H1 (cell line): ENCODE data around the gene CEP57. TPM values are rescaled to one million over a fixed set of nuclear protein-coding genes. Genes with fewer than 3 reads are reported as not detected.

ENCODE experiments used
- CTCF ChIA-PET: fragments of 300-600 bp; sonication (Branson Sonifier 250); formaldehyde crosslinking; loops from one replicate; lab custom pipeline; 2021; ENCODE audit not compliant: partially characterized antibody; lab: Charles Lee
- POLR2A ChIA-PET: fragments of 300-600 bp; sonication (Branson Sonifier 250); formaldehyde crosslinking; loops from one replicate; lab custom pipeline; 2021; ENCODE audit warnings: inconsistent platforms; ENCODE audit not compliant: partially characterized antibody; lab: Charles Lee
- DNase-seq, 2 experiments: peaks; one replicate each; pipeline versions ENCODE4 v3.0.0 to v3.0.0-alpha.2; 2010 to 2022; ENCODE audit warnings: low spot score in 2 of 2, low read depth in 1 of 2, mixed read lengths in 1 of 2
- FAIRE-seq: peaks from 2 replicates; lab custom pipeline; 2011; peaks lifted over from hg19 to GRCh38; lab: Jason Lieb, UNC
- H2AFZ ChIP-seq: 2 replicates; pipeline ENCODE4 v1.8.1; 2012; ENCODE audit warnings: low read length, inconsistent platforms
- H2AK5ac ChIP-seq: 2 replicates; pipeline ENCODE4 v1.6.1; 2013; ENCODE audit warnings: low read depth, low read length
- H2BK120ac ChIP-seq: replicated peaks from 2 replicates; pipeline ENCODE3; 2013; ENCODE audit warnings: low read depth, low read length, inconsistent platforms
- H2BK12ac ChIP-seq: 2 replicates; pipeline ENCODE4 v1.6.1; 2013; ENCODE audit warnings: low read depth, low read length
- H2BK15ac ChIP-seq: 2 replicates; pipeline ENCODE4 v1.6.1; 2013; ENCODE audit warnings: low read length
- H2BK20ac ChIP-seq: 2 replicates; pipeline ENCODE4 v1.6.1; 2013; ENCODE audit warnings: low read length
- H2BK5ac ChIP-seq: 2 replicates; pipeline ENCODE4 v1.6.1; 2013; ENCODE audit warnings: low read depth, low read length
- H3K14ac ChIP-seq: 2 replicates; pipeline ENCODE4 v1.6.1; 2013; ENCODE audit warnings: inconsistent platforms; ENCODE audit not compliant: insufficient read length
- H3K18ac ChIP-seq: 2 replicates; pipeline ENCODE4 v1.6.1; 2013; ENCODE audit warnings: low read length; ENCODE audit errors: extremely low read depth
- H3K23ac ChIP-seq: 2 replicates; pipeline ENCODE4 v1.6.1; 2013; ENCODE audit warnings: inconsistent platforms; ENCODE audit not compliant: insufficient read length
- H3K23me2 ChIP-seq: 2 replicates; pipeline ENCODE4 v1.6.1; 2013; ENCODE audit warnings: low read depth, low read length
- H3K27ac ChIP-seq: 2 replicates; pipeline ENCODE4 v1.6.1; 2011; ENCODE audit warnings: low read depth, low read length, inconsistent platforms
- H3K27me3 ChIP-seq, 4 experiments: replicated peaks in 1 of 4; 1 replicate in 1 of 4; 2 replicates in 3 of 4; pipeline versions ENCODE4 v1.6.1 to v1.8.1; 2011 to 2013; ENCODE audit warnings: low read length in 3 of 4, mild to moderate bottlenecking in 3 of 4, inconsistent platforms in 2 of 4, mixed read lengths in 2 of 4, moderate library complexity in 1 of 4; ENCODE audit not compliant: control insufficient read depth in 3 of 4, insufficient read depth in 3 of 4; ENCODE audit errors: extremely low read depth in 1 of 4
- H3K36me3 ChIP-seq, 4 experiments: 2 replicates each; pipeline versions ENCODE4 v1.6.1 to v1.8.1; 2011 to 2013; ENCODE audit warnings: mild to moderate bottlenecking in 4 of 4, low read length in 3 of 4, moderate library complexity in 2 of 4, control low read depth in 1 of 4, inconsistent platforms in 1 of 4; ENCODE audit not compliant: insufficient read depth in 4 of 4, control insufficient read depth in 2 of 4
- H3K4ac ChIP-seq: replicated peaks from 2 replicates; pipeline ENCODE3; 2013; ENCODE audit warnings: low read length, low read depth, mixed read lengths, inconsistent platforms; ENCODE audit not compliant: insufficient read length
- H3K4me1 ChIP-seq, 4 experiments: replicated peaks in 1 of 4; 1 replicate in 1 of 4; 2 replicates in 3 of 4; pipeline versions ENCODE4 v1.6.1 to v1.8.1; 2011 to 2013; ENCODE audit warnings: low read length in 3 of 4, inconsistent platforms in 2 of 4, mixed read lengths in 1 of 4; ENCODE audit not compliant: insufficient read depth in 4 of 4, control insufficient read depth in 3 of 4
- H3K4me2 ChIP-seq, 2 experiments: 2 replicates each; pipeline versions ENCODE4 v1.6.1 to v1.8.1; 2011 to 2013; ENCODE audit warnings: low read depth in 2 of 2, low read length in 2 of 2, control low read depth in 1 of 2, inconsistent platforms in 1 of 2, mild to moderate bottlenecking in 1 of 2; ENCODE audit not compliant: insufficient read depth in 1 of 2
- H3K4me3 ChIP-seq, 4 experiments: fragments of 200-600, 300-600 bp in 1 of 4; sonication (generic), shearing (Covaris generic), sonication (Bioruptor Twin) in 1 of 4; 2 replicates each; pipeline versions ENCODE4 v1.5.1 to v1.8.1; 2011 to 2016; ENCODE audit warnings: low read length in 4 of 4, low read depth in 3 of 4, control low read depth in 2 of 4, inconsistent platforms in 2 of 4, mild to moderate bottlenecking in 2 of 4, mixed read lengths in 1 of 4, moderate library complexity in 1 of 4; ENCODE audit not compliant: insufficient read depth in 2 of 4; ENCODE audit errors: extremely low read depth in 1 of 4
- H3K56ac ChIP-seq: replicated peaks from 2 replicates; pipeline ENCODE3; 2013; ENCODE audit warnings: low read depth, mild to moderate bottlenecking, mixed read lengths, low read length, inconsistent platforms; ENCODE audit not compliant: insufficient read length
- H3K79me1 ChIP-seq: 2 replicates; pipeline ENCODE4 v1.6.1; 2013; ENCODE audit warnings: low read depth, low read length, control low read depth
- H3K79me2 ChIP-seq, 2 experiments: 2 replicates each; pipeline versions ENCODE4 v1.6.1 to v1.8.1; 2012 to 2013; ENCODE audit warnings: low read length in 2 of 2, mild to moderate bottlenecking in 2 of 2, inconsistent platforms in 1 of 2; ENCODE audit not compliant: insufficient read depth in 2 of 2, control insufficient read depth in 1 of 2
- H3K9ac ChIP-seq, 4 experiments: replicated peaks in 1 of 4; 1 replicate in 1 of 4; 2 replicates in 3 of 4; pipeline versions ENCODE4 v1.6.1 to v1.8.1; 2011 to 2013; ENCODE audit warnings: low read depth in 3 of 4, low read length in 3 of 4, control low read depth in 2 of 4, mild to moderate bottlenecking in 2 of 4, moderate library complexity in 2 of 4, inconsistent platforms in 1 of 4; ENCODE audit errors: extremely low read depth in 1 of 4
- H3K9me3 ChIP-seq, 2 experiments: 2 replicates each; pipeline versions ENCODE4 v1.6.1 to v1.8.1; 2012 to 2013; ENCODE audit warnings: mild to moderate bottlenecking in 2 of 2, moderate library complexity in 2 of 2, control low read depth in 1 of 2, inconsistent platforms in 1 of 2, low read depth in 1 of 2, low read length in 1 of 2, mixed read lengths in 1 of 2; ENCODE audit not compliant: insufficient read depth in 2 of 2
- H4K20me1 ChIP-seq, 2 experiments: replicated peaks in 1 of 2; 2 replicates each; pipeline versions ENCODE3 to v1.8.1; 2011 to 2013; ENCODE audit warnings: inconsistent platforms in 2 of 2, low read length in 2 of 2, mild to moderate bottlenecking in 1 of 2; ENCODE audit not compliant: insufficient read depth in 2 of 2, control insufficient read depth in 1 of 2
- H4K5ac ChIP-seq: 2 replicates; pipeline ENCODE4 v1.6.1; 2013; ENCODE audit warnings: low read length, low read depth, mixed read lengths, inconsistent platforms; ENCODE audit not compliant: insufficient read length
- H4K8ac ChIP-seq: 2 replicates; pipeline ENCODE4 v1.8.0; 2013; ENCODE audit warnings: mild to moderate bottlenecking, moderate library complexity, low read length, inconsistent platforms; ENCODE audit not compliant: insufficient read depth; ENCODE audit errors: extremely low read depth
- H4K91ac ChIP-seq: replicated peaks from 2 replicates; pipeline ENCODE3; 2013; ENCODE audit warnings: low read length, mixed read lengths, inconsistent platforms; ENCODE audit not compliant: insufficient read length
- ASH2L ChIP-seq: fragments of 200-600, 300-600 bp; sonication (generic); IDR thresholded peaks from one replicate; pipeline ENCODE4 v1.7.1; 2017; ENCODE audit warnings: low read length
- BACH1 ChIP-seq: IDR thresholded peaks from 2 replicates; pipeline ENCODE4 v1.6.1; 2012; ENCODE audit warnings: low read length, improper control_type of control experiment
- CBX8 ChIP-seq: fragments of 300-800, 300-1000 bp; sonication (generic); IDR thresholded peaks from 2 replicates; pipeline ENCODE4 v1.7.1; 2016; ENCODE audit warnings: low read depth, low read length, borderline replicate concordance
- CHD1 ChIP-seq: IDR thresholded peaks from 2 replicates; pipeline ENCODE4 v1.6.1; 2012; ENCODE audit warnings: low read depth, low read length, improper control_type of control experiment
- CREB1 ChIP-seq: IDR thresholded peaks from 2 replicates; pipeline ENCODE4 v1.6.1; 2012; ENCODE audit warnings: inconsistent platforms
- EP300 ChIP-seq, 2 experiments: IDR thresholded peaks; 1 replicate in 1 of 2; 2 replicates in 1 of 2; pipeline ENCODE4 v1.6.1; 2011 to 2012; ENCODE audit warnings: low read depth in 2 of 2, low read length in 2 of 2, mild to moderate bottlenecking in 2 of 2, borderline replicate concordance in 1 of 2, inconsistent platforms in 1 of 2, moderate library complexity in 1 of 2
- JUN ChIP-seq: IDR thresholded peaks from 2 replicates; pipeline ENCODE4 v1.6.1; 2011; ENCODE audit warnings: low read depth, mild to moderate bottlenecking, improper control_type of control experiment, low read length
- MAFK ChIP-seq: IDR thresholded peaks from 2 replicates; pipeline ENCODE4 v1.6.1; 2012; ENCODE audit warnings: low read depth, mild to moderate bottlenecking, improper control_type of control experiment, low read length
- NANOG ChIP-seq: IDR thresholded peaks from 2 replicates; pipeline ENCODE4 v1.6.1; 2011; ENCODE audit warnings: low read length, low read depth, mild to moderate bottlenecking, inconsistent platforms; ENCODE audit not compliant: insufficient read depth, poor library complexity, severe bottlenecking
- POLR2A ChIP-seq, 2 experiments: IDR thresholded peaks; 1 replicate in 1 of 2; 2 replicates in 1 of 2; pipeline ENCODE4 v1.6.1; 2011; ENCODE audit warnings: low read depth in 2 of 2, low read length in 2 of 2, mild to moderate bottlenecking in 2 of 2; ENCODE audit errors: control extremely low read depth in 1 of 2
- POLR2AphosphoS5 ChIP-seq: IDR thresholded peaks from 2 replicates; pipeline ENCODE4 v1.6.1; 2011; ENCODE audit warnings: low read depth, low read length
- RAD21 ChIP-seq, 2 experiments: IDR thresholded peaks in 1 of 2; conservative IDR thresholded peaks in 1 of 2; 2 replicates each; pipeline ENCODE4 v1.6.1; 2011; ENCODE audit warnings: low read depth in 2 of 2, low read length in 2 of 2, improper control_type of control experiment in 1 of 2, inconsistent platforms in 1 of 2, mild to moderate bottlenecking in 1 of 2, moderate library complexity in 1 of 2
- SP4 ChIP-seq: IDR thresholded peaks from 2 replicates; pipeline ENCODE4 v1.6.1; 2012; ENCODE audit warnings: low read length, inconsistent platforms
- TAF1 ChIP-seq: IDR thresholded peaks from 2 replicates; pipeline ENCODE4 v1.6.1; 2011; ENCODE audit warnings: mild to moderate bottlenecking, low read depth, low read length
- TAF7 ChIP-seq: optimal IDR thresholded peaks from 2 replicates; pipeline ENCODE3; 2011; ENCODE audit warnings: low read depth, mild to moderate bottlenecking, inconsistent platforms, low read length, moderate library complexity, borderline replicate concordance
- ZNF274 ChIP-seq: IDR thresholded peaks from 2 replicates; pipeline ENCODE4 v1.7.0; 2012; ENCODE audit warnings: low read length, borderline replicate concordance; ENCODE audit errors: extremely low read depth
- WGBS, 2 experiments: shearing (Covaris generic) in 1 of 2; methylation state at CpG; one replicate each; pipeline versions ENCODE4 v1.1.6 to v1.1.7; 2013 to 2015; ENCODE audit warnings: low lambda C conversion rate in 2 of 2, mixed read lengths in 2 of 2, inconsistent platforms in 1 of 2, low coverage in 1 of 2, missing lambda C conversion rate in 1 of 2; ENCODE audit not compliant: insufficient replicate concordance in 2 of 2, insufficient coverage in 1 of 2, insufficient read length in 1 of 2; ENCODE audit errors: extremely low coverage in 1 of 2, missing lambda C conversion rate in 1 of 2; 5-methylcytosine and 5-hydroxymethylcytosine counted together
- polyA plus RNA-seq, 7 experiments: library from polyadenylated mRNA; depleted of rRNA in 3 of 7; stranded (reverse) in 5 of 7; unstranded in 2 of 7; fragments of >200 nt in 5 of 7; fragments of 200-250 nt in 2 of 7; gene quantifications; 1 replicate in 5 of 7; 2 replicates in 1 of 7; 4 replicates in 1 of 7; pipeline versions ENCODE4 v1.2.1 to v1.2.3, GENCODE V29; 2011 to 2013; ENCODE audit warnings: missing spikeins in 2 of 7, mixed read lengths in 2 of 7
- total RNA-seq: library from RNA; stranded (reverse); fragmentation: NEBNext Ultra II Directional; extraction: Animal tissue kit (Norgen Biotek cat#: 25700); gene quantifications from 2 replicates; pipeline ENCODE4 v1.2.1, GENCODE V29; 2021

CEP57 gene
- total and polyA plus RNA-seq, 2 of the 8 experiments (the other 6 are each of a cell fraction or from before 2014, with no cell fraction given): 26.3 to 72.7 TPM

- no peak overlapping the region for H2AFZ ChIP-seq
- no peak overlapping the region for H3K4ac ChIP-seq
- no peak overlapping the region for H3K18ac ChIP-seq
- H3K4me2 ChIP-seq: no peak overlapping the region
- no peak overlapping the region for H3K23ac ChIP-seq
- ChIA-PET POLR2A (no interaction called here), CTCF (interaction anchor here (1.0 to 1.3 kb wide), 2 partner anchors 8 to 646 kb away, joined by 3 read pairs; no protein-coding TSS in a partner anchor)
- H2BK120ac ChIP-seq: no peak overlapping the region
- no peaks in the 10 kb centered on the region for H3K79me1 ChIP-seq
- no peak overlapping the region for H3K27ac ChIP-seq
- no peak overlapping the region for H4K91ac ChIP-seq
- no peaks in the 10 kb centered on the region for H3K4me1 ChIP-seq
- H3K9ac ChIP-seq: no peak overlapping the region
- DNase-seq (no peak), FAIRE-seq (no peak)
- WGBS, 2 experiments: 94% methylated on average over 2 of the region's 2 CpGs; no CpG with 5 or more reads in 1 of the 2 experiments
- H4K8ac ChIP-seq: no peak overlapping the region
- no peaks in the 10 kb centered on the region for H3K27me3 ChIP-seq
- H3K23me2 ChIP-seq: no peaks in the 10 kb centered on the region; the same call in 1 of the 2 replicates
- H3K14ac ChIP-seq: no peak overlapping the region
- peaks cover 2 to 7% of the 10 kb centered on the region in 2 experiments for H4K20me1 ChIP-seq
- no peak overlapping the region for H2BK15ac ChIP-seq
- H3K9me3 ChIP-seq: no peaks in the 10 kb centered on the region
- H3K79me2 ChIP-seq: no peaks in the 10 kb centered on the region
- no peak overlapping the region for H2AK5ac ChIP-seq
- H3K4me3 ChIP-seq: no peak overlapping the region
- no peak overlapping the region for H2BK20ac ChIP-seq
- peaks cover 7 to 90% (median 40%) of the 10 kb centered on the region in 4 experiments; a peak in 7 of 8 replicates for H3K36me3 ChIP-seq
- no peak overlapping the region for H2BK12ac ChIP-seq
- no peak overlapping the region for H3K56ac ChIP-seq
- no peak overlapping the region for H2BK5ac ChIP-seq
- no peak overlapping the region for H4K5ac ChIP-seq
- TF ChIP-seq TAF7 (no peak), MAFK (no peak), POLR2A (IDR thresholded peaks at IDR 0.05; ENCODE audit: control extremely low read depth in 1 of 2, low read depth in 2 of 2, low read length in 2 of 2) (no peak), ZNF274 (no peak), RAD21 (IDR thresholded peaks at IDR 0.05 in 1 of 2, conservative IDR thresholded peaks at IDR 0.05 in 1 of 2; ENCODE audit: low read depth in 2 of 2, low read length in 2 of 2) (no peak), TAF1 (no peak), SP4 (no peak), POLR2AphosphoS5 (no peak), JUN (no peak), EP300 (IDR thresholded peaks at IDR 0.05; ENCODE audit: borderline replicate concordance in 1 of 2, low read depth in 2 of 2, low read length in 2 of 2) (no peak), BACH1 (no peak), CREB1 (no peak), NANOG (no peak), CBX8 (no peak), ASH2L (no peak), CHD1 (no peak)
These were observed 9.8 kb upstream of the CEP57 start for GRCh38 chr11:95780544-95780943.
